Measurements from ENCODE around the gene KCNJ18.
"Not testable (repeated sequence)": the region's sequence is repeated elsewhere in the genome, so short reads cannot be mapped to it uniquely, and the experiment has no call there.

DNA sequence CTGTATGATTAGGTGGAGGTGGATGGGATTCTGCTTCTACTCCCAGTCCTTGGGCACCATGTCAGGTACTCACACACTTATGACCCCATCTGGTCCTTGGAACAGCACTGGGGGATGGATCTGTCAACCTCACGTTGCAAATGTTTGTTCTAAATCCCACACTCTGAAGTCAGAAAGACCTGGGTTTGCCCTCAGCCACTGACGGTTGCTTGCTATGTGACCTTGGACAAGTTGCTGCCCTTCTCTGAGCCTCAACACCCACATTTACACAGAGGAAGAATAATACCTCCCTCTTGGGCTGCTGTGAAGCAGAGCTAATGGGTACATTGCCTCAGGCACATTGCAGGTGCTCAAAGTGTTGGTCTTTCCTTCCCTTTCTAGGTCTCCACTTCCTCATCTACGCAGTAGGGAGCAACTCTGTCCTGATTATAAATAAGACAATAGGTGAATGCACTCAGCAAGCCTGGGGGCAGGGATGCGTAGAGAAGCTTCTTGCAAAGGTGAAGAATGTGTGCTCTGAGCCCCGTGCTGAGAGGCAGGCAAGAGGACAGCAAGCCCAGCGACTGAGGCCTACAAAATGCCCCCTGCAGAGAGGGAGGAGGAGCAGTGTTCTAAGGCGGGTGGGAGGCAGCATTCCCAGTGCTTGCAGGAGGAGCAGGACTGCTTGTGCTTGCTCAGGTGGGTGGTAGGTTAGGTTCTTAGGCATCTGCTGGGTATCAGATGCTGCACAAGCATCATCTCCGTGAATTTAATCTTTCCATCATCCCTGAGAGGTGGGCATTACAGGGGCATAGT lies 21.8 kb upstream of the KCNJ18 start:
- TF ChIP-seq, protein P1, sequence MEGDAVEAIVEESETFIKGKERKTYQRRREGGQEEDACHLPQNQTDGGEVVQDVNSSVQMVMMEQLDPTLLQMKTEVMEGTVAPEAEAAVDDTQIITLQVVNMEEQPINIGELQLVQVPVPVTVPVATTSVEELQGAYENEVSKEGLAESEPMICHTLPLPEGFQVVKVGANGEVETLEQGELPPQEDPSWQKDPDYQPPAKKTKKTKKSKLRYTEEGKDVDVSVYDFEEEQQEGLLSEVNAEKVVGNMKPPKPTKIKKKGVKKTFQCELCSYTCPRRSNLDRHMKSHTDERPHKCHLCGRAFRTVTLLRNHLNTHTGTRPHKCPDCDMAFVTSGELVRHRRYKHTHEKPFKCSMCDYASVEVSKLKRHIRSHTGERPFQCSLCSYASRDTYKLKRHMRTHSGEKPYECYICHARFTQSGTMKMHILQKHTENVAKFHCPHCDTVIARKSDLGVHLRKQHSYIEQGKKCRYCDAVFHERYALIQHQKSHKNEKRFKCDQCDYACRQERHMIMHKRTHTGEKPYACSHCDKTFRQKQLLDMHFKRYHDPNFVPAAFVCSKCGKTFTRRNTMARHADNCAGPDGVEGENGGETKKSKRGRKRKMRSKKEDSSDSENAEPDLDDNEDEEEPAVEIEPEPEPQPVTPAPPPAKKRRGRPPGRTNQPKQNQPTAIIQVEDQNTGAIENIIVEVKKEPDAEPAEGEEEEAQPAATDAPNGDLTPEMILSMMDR (IDR thresholded peaks at IDR 0.05): not testable (repeated sequence)
- not testable (repeated sequence) for TF ChIP-seq POLR2A (IDR thresholded peaks at IDR 0.05)
